Measurements from ENCODE around the gene SSC5D.
A peak's percentile ranks its signal among the peaks of the same experiment; 100 is the strongest.

SSC5D gene

DNA sequence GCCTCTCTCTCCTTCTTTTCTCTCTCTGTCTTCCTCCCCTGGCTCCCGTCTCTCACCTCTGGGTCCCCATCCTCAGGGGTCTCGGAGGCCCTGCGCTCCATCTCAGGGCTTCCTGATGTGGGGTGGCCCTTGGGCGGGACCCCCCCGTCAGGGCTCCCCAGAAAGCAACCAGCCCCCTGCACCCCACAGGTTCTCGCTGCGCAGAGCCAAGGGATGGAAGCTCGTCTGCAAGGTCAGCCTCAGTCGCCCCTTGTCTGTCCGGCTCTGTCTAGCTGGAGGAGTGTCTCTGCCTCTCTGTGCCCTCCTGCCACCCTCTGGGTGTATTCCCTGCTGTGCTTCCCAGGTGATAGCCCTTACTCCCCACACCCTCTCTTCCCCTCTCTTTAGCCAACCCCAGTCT lies 57.2 kb downstream of the SSC5D start, which contains the start of gene SBK3:
TSS of gene SBK3 (minus strand) at position 101 of the 400 bp plus-strand sequence. CDS start at position 101, 0 bp downstream.
- no peak for FAIRE-seq
- DNase-seq (ENCODE audit: insufficient read length, low spot score): no peak
- TF ChIP-seq POLR2A (IDR thresholded peaks at IDR 0.05; ENCODE audit: low read depth, low read length): no peak

DNA sequence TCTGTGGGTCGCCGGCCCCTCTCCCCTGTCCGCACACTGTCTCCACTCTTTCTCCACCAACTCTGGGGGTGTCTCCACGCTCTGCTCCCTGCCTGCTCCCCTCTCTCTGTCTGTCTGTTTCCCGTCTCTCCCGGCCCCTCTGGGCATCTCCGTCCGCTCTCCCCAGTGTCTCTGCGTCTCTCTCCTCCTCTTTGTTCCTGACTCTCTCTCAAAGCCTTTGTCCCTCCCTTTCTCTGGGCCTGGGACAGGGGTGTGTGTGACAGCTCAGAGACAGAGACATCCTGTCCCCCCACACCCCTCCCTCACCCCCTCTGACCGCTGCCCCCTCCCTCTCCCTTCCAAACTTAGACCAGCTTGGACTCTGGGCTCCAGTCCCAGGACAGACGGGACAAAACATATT lies 57.8 kb downstream of the SSC5D start:
- FAIRE-seq (no peak), DNase-seq (ENCODE audit: insufficient read length, low spot score) (no peak)
- TF ChIP-seq POLR2A (IDR thresholded peaks at IDR 0.05; ENCODE audit: low read depth, low read length): no peak

DNA sequence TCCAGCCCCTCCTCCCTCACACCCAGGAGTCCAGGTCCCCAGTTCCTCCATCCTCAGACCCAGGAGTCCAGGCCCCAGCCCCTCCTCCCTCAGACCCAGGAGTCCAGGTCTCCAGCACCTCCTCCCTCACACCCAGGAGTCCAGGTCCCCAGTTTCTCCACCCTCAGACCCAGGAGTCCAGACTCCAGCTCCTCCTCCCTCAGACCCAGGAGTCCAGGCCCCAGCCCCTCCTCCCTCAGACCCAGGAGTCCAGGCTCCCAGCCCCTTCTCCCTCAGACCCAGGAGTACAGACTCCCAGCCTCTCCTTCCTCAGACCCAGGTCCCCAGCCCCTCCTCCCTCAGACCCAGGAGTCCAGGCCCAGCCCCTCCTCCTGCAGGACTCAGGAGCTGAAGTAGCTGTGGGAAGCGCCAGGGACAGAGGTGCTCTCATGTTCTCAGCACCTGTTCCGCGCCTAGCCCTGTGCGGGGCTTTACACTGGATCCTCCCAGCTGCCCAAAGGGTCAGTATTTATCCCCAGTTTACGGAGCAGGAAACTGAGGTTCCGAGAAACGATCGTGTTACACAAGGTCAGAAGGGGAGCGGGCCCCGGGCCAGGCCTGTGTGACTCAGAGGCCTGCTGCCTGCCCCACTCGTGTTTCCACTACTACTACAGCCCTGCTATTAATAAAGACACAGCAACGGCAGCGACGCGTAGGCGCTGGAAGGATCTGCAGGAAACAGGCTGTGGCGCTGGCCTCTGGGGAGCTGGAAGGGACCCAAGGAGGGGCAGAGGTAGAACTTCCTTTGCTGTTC lies 58.8 kb downstream of the SSC5D start:
- TF ChIP-seq POLR2A (IDR thresholded peaks at IDR 0.05; ENCODE audit: low read depth, low read length): no peak
- FAIRE-seq (peak; percentile 33), DNase-seq (ENCODE audit: insufficient read length, low spot score) (peak; percentile 95)

DNA sequence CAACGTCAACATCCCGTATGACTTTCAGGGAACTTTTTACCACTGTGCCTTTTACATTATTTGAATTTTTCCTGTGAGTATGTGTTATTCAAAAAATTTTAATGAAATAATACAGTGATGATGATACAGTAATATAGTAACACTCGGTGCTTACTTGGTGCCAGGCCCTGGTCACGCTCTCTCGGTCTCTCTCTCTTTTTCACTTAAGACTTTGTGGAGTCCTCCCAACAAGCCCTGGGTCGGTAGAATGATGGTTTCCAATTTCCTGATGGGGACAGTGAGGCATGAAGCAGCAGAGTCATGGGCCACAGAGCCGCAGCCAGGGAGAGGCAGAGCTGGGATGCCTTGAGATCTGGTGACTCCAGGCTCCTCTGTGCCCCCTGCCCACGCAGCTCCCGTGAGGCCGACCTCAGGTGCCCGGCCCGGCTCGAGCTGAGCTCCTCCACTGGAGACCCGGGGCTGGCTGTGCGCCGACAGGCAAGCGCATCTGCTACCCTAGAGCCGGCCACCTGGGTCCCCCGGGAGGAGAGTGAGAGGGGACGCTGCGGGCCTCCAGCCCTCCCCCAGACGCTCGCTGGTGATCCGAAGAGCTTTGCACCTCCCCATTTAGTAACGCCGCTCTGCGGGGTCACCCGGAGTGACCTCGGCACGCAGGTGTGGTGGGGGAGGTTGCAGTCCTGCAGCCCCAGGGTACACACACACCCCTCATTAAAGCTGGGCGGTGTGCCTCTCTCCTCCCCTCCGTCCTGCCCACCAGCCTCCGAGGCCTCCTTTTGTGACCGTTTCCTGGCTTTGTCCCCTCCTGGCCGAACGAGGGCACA lies 61.5 kb downstream of the SSC5D start:
- peak; percentile 22; the same call in 1 of the 2 replicates for TF ChIP-seq POLR2A (IDR thresholded peaks at IDR 0.05; ENCODE audit: low read depth, low read length)
- FAIRE-seq: no peak
- DNase-seq (ENCODE audit: insufficient read length, low spot score): peak; percentile 76

DNA sequence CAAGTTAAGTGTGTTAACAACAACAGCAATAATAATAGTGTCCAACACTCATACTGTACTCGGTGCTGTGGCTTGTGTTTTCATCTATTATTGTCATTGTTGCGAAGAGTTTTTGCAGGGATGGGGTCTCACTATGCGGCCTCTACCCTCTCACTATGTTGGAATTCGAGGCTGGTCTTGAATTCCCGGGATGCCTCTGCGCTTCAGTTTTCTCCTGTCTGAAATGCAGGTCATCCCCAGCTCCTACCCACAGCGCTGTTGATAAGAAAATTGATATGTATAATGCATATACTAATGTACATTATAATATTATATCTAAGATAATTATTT lies 62.0 kb downstream of the SSC5D start:
- no peak for FAIRE-seq
- TF ChIP-seq POLR2A (IDR thresholded peaks at IDR 0.05; ENCODE audit: low read depth, low read length): no peak

DNA sequence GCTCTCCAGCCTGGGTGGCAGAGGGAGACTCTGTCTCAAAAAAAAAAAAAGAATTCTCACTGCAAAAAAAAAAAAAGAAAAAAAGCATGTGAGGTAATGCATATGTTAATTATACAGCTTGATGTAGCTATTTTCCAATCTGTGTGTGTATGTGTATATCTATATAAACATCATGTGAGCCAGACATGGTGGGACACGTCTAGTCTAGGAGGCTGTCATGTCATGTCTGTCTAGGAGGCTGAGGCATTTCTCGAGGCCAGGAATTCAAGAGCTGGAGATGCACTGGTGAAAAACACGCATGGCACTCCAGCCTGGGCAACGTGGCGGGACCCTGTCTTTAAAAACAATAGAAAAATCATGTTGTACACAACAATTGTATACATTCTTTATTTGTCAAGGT lies 64.0 kb downstream of the SSC5D start:
- DNase-seq (ENCODE audit: insufficient read length, low spot score) (no peak), FAIRE-seq (no peak)
- no peak for TF ChIP-seq POLR2A (IDR thresholded peaks at IDR 0.05; ENCODE audit: low read depth, low read length)

More for the DNA sequence above, 62.0 kb downstream of the SSC5D start:
- DNase-seq (ENCODE audit: insufficient read length, low spot score): no peak

DNA sequence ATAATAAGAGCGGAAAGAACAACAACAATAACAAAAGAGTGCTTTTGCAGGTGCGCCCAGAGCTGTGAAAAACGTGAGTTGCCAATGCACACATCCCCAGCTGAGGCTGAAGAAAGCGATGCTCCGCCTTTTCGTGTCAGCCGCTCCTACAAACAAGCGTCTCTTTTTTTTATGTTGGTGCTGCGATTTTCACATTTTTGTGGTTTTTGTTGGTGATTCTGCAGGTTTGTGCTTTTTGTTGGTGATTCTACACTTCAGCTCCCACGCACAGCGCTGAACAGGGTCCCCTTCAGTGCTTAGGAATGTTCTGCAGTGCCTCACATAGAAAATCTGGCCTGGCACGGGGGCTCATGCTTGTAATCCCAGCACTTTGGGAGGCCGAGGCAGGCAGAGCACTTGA lies 64.4 kb downstream of the SSC5D start:
- FAIRE-seq (no peak), DNase-seq (ENCODE audit: insufficient read length, low spot score) (no peak)
- no peak for TF ChIP-seq POLR2A (IDR thresholded peaks at IDR 0.05; ENCODE audit: low read depth, low read length)

GRCh38 chr19:55553217-55554182 lies 65.3 kb downstream of the SSC5D start:
- DNase-seq (ENCODE audit: insufficient read length, low spot score) (no peak), FAIRE-seq (no peak)
- no peak for TF ChIP-seq POLR2A (IDR thresholded peaks at IDR 0.05; ENCODE audit: low read depth, low read length)

GRCh38 chr19:55554302-55554701 lies 66.1 kb downstream of the SSC5D start:
- DNase-seq (ENCODE audit: insufficient read length, low spot score): no peak
- no peak for TF ChIP-seq POLR2A (IDR thresholded peaks at IDR 0.05; ENCODE audit: low read depth, low read length)
- FAIRE-seq: no peak

- DNase-seq (ENCODE audit: insufficient read length, low spot score) (no peak), FAIRE-seq (no peak)
Measured at GRCh38 chr19:55554741-55555152, 66.5 kb downstream of the SSC5D start.

DNA sequence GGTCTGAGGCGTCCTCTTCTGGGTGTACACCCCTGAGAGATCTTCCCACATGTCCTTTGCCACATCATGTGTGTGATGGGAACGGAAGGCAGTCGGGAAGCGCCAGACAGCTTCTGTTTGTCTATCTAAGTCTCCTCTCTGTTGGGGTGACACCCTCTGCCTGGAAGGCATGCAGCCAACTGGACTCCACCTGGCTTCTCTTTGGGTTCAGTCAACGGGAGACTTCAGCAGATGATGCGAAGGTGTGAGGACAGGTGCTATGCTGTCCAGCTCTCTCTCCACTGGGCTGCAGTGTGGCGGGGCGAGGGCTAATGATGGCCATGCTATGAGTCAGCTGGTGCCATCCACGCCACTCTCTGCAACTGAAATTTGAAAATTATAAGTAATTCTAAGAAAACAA lies 71.4 kb downstream of the SSC5D start:
- FAIRE-seq (no peak), DNase-seq (ENCODE audit: insufficient read length, low spot score) (no peak)
- no peak for TF ChIP-seq POLR2A (IDR thresholded peaks at IDR 0.05; ENCODE audit: low read depth, low read length)

More at GRCh38 chr19:55554741-55555152, 66.5 kb downstream of the SSC5D start:
- no peak for TF ChIP-seq POLR2A (IDR thresholded peaks at IDR 0.05; ENCODE audit: low read depth, low read length)

DNA sequence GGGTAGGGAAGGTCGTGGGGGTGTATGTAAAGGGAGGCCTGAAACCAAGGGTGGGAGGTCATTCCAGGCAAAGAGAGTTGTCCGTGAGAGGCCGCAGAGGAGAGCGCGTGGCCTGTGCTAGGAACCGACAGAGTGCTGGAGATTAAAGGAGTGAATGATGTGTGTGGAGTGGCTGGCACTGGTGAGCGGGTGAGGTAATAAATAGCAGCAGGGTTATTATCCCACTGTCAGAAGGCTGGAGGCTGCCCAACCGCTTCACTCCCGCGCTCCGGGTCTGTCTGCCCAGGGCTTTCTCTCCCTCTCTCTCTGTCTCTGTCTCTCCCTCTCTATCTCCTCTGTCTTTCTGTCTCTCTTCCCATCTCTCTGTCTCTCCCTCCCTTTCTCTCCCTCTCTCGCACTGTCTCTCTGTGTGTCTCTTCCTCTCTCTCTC lies 75.0 kb downstream of the SSC5D start:
- FAIRE-seq: no peak
- DNase-seq (ENCODE audit: insufficient read length, low spot score): no peak
- TF ChIP-seq POLR2A (IDR thresholded peaks at IDR 0.05; ENCODE audit: low read depth, low read length): no peak

- TF ChIP-seq POLR2A (IDR thresholded peaks at IDR 0.05; ENCODE audit: low read depth, low read length): no peak
Measured at GRCh38 chr19:55566823-55567222, 78.6 kb downstream of the SSC5D start.

More at GRCh38 chr19:55566823-55567222, 78.6 kb downstream of the SSC5D start:
- DNase-seq (ENCODE audit: insufficient read length, low spot score): no peak
- no peak for FAIRE-seq
